Caco-2 (cell line): ENCODE measurements around the gene KLF7. TPM values are rescaled to one million over a fixed set of nuclear protein-coding genes. Genes with fewer than 3 reads are reported as not detected.

Experiments used
- BruUV-seq: library from RNA; stranded (reverse); fragments of 400-500 nt; replicated peaks from 2 replicates; lab custom pipeline; 2021; lab: Mats Ljungman, UMichigan
- CTCF ChIA-PET: fragments of 300-600 bp; sonication (Branson Sonifier 250); formaldehyde crosslinking; loops from one replicate; lab custom pipeline; 2022; ENCODE audit warnings: antibody characterized with exemption; lab: Charles Lee
- POLR2A ChIA-PET: fragments of 300-600 bp; sonication (Branson Sonifier 250); formaldehyde crosslinking; loops from one replicate; lab custom pipeline; 2022; ENCODE audit warnings: antibody characterized with exemption; lab: Charles Lee
- DNase-seq, 2 experiments: peaks; one replicate each; pipeline versions ENCODE4 v3.0.0 to v3.0.0-alpha.2; 2020 to 2022
- H3K27me3 ChIP-seq: replicated peaks from 2 replicates; pipeline ENCODE4 v1.6.0; 2011; ENCODE audit warnings: low read length; ENCODE audit not compliant: control insufficient read depth, insufficient read depth
- H3K36me3 ChIP-seq: 2 replicates; pipeline ENCODE4 v1.5.1; 2011; ENCODE audit warnings: low read length; ENCODE audit not compliant: control insufficient read depth, insufficient read depth
- H3K4me1 ChIP-seq: fragments of 250-450 bp; sonication (Bioruptor Pico); 2 replicates; pipeline ENCODE4 v1.5.1; 2020; ENCODE audit warnings: mild to moderate bottlenecking
- H3K4me3 ChIP-seq: 2 replicates; pipeline ENCODE4 v1.5.1; 2011; ENCODE audit warnings: low read depth, mild to moderate bottlenecking, control low read depth, low read length
- H3K9me3 ChIP-seq: fragments of 250-450 bp; sonication (Bioruptor Pico); 2 replicates; pipeline ENCODE4 v1.5.1; 2020; ENCODE audit warnings: mild to moderate bottlenecking, moderate library complexity
- H3K27ac Mint-ChIP-seq: one replicate; pipeline ENCODE4 v1.8.0; 2022; ENCODE audit warnings: mixed read lengths; ENCODE audit not compliant: unreplicated experiment
- H3K27me3 Mint-ChIP-seq: one replicate; pipeline ENCODE4 v1.8.0; 2022; ENCODE audit warnings: mixed read lengths; ENCODE audit not compliant: insufficient read depth, unreplicated experiment
- H3K36me3 Mint-ChIP-seq: one replicate; pipeline ENCODE4 v1.8.0; 2022; ENCODE audit warnings: mild to moderate bottlenecking, mixed read lengths; ENCODE audit not compliant: insufficient read depth, unreplicated experiment
- H3K4me1 Mint-ChIP-seq: one replicate; pipeline ENCODE4 v1.8.0; 2022; ENCODE audit warnings: low read depth, mixed read lengths; ENCODE audit not compliant: unreplicated experiment
- H3K4me3 Mint-ChIP-seq: one replicate; pipeline ENCODE4 v1.8.0; 2022; ENCODE audit warnings: mild to moderate bottlenecking, moderate library complexity, mixed read lengths; ENCODE audit not compliant: unreplicated experiment
- H3K9me3 Mint-ChIP-seq: one replicate; pipeline ENCODE4 v1.8.0; 2022; ENCODE audit warnings: mixed read lengths; ENCODE audit not compliant: unreplicated experiment
- intact Hi-C: fragments of 100-400 bp; cut with micrococcal nuclease; formaldehyde crosslinking; loops from one replicate; pipeline ENCODE4 v1.10.0; 2022; ENCODE audit not compliant: unreplicated experiment
- total RNA-seq: library from RNA; stranded (reverse); gene quantifications from 2 replicates; pipeline ENCODE4 v1.2.3, GENCODE V29; 2022
- TF ChIP-seq, protein P1 (sequence below), 2 experiments: fragments of 200-600 bp in 1 of 2; IDR thresholded peaks; 1 replicate in 1 of 2; 2 replicates in 1 of 2; pipeline versions ENCODE4 v1.5.1 to v1.8.0; 2011 to 2022; ENCODE audit warnings: antibody characterized with exemption in 1 of 2, control low read depth in 1 of 2, inconsistent platforms in 1 of 2, low read depth in 1 of 2, low read length in 1 of 2, mild to moderate bottlenecking in 1 of 2, moderate library complexity in 1 of 2; ENCODE audit not compliant: insufficient read depth in 1 of 2, severe bottlenecking in 1 of 2, unreplicated experiment in 1 of 2

KLF7 gene
- total RNA-seq, 1 experiment from 2014 or later, result 0.36 TPM

GRCh38 chr2:207182911-207183310, 17.2 kb upstream of the KLF7 start:
- no peaks in the 10 kb centered on the region for H3K9me3 Mint-ChIP-seq
- Histone ChIP-seq H3K4me3 (no peak overlapping the region), H3K4me1 (no peaks in the 10 kb centered on the region), H3K36me3 (no peaks in the 10 kb centered on the region), H3K27me3 (no peaks in the 10 kb centered on the region), H3K9me3 (no peaks in the 10 kb centered on the region)
- H3K27me3 Mint-ChIP-seq, result peaks cover 8% of the 10 kb centered on the region
- TF ChIP-seq, protein P1, sequence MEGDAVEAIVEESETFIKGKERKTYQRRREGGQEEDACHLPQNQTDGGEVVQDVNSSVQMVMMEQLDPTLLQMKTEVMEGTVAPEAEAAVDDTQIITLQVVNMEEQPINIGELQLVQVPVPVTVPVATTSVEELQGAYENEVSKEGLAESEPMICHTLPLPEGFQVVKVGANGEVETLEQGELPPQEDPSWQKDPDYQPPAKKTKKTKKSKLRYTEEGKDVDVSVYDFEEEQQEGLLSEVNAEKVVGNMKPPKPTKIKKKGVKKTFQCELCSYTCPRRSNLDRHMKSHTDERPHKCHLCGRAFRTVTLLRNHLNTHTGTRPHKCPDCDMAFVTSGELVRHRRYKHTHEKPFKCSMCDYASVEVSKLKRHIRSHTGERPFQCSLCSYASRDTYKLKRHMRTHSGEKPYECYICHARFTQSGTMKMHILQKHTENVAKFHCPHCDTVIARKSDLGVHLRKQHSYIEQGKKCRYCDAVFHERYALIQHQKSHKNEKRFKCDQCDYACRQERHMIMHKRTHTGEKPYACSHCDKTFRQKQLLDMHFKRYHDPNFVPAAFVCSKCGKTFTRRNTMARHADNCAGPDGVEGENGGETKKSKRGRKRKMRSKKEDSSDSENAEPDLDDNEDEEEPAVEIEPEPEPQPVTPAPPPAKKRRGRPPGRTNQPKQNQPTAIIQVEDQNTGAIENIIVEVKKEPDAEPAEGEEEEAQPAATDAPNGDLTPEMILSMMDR (IDR thresholded peaks at IDR 0.05; ENCODE audit: insufficient read depth in 1 of 2, low read depth in 1 of 2, low read length in 1 of 2, severe bottlenecking in 1 of 2, unreplicated experiment in 1 of 2), result no peak
- no peak overlapping the region for H3K27ac Mint-ChIP-seq
- no peaks in the 10 kb centered on the region for H3K4me1 Mint-ChIP-seq
- no peak overlapping the region for H3K4me3 Mint-ChIP-seq
- DNase-seq, result no peak
- intact Hi-C loops, result no loop called here
- no peaks in the 10 kb centered on the region for H3K36me3 Mint-ChIP-seq
- ChIA-PET POLR2A (no interaction called here), CTCF (no interaction called here)
- BruUV-seq, result no TSS peak

DNA sequence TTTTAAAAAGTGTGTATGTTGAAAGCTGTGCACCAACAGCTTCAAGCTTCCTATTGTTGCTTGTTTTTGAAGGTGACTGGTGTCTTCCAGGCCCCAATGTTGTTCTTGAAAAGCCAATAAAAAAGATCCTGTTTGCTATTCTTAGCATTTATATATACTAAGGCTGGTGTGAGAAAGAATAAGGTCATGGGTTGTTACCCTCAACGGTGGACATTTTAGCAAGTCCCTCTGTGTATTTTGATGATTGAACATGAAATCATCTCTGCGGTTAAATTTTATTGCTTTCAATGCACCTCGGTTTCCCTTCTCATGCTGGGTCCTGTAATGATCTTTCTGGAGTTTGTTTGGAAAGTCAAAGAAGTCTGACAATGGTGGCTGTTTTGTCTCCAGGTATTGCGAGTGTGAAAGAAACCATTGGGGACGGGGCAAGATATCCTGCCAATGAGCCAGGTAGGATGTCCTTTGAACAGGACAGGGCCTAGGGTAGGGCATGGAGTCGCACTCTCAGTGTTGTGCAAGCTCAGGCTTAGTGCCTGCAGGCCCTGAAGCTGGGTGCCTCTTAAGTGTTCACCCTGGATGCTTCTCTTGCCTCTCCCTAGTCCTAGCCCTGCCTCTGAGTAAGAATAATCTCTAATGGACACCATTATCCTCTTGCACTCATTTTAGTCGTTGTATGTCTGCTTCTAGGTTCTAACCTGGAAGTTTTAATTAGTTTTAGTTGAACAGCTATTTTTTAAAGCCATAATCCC, 16.0 kb upstream of the KLF7 start:
- H3K4me1 Mint-ChIP-seq, result no peaks in the 10 kb centered on the region
- Histone ChIP-seq H3K36me3 (no peaks in the 10 kb centered on the region), H3K4me3 (no peak overlapping the region), H3K4me1 (no peaks in the 10 kb centered on the region), H3K9me3 (no peaks in the 10 kb centered on the region), H3K27me3 (no peaks in the 10 kb centered on the region)
- no peak overlapping the region for H3K27ac Mint-ChIP-seq
- ChIA-PET POLR2A (no interaction called here), CTCF (no interaction called here)
- intact Hi-C loops, result no loop called here
- TF ChIP-seq, protein P1 (IDR thresholded peaks at IDR 0.05; ENCODE audit: insufficient read depth in 1 of 2, low read depth in 1 of 2, low read length in 1 of 2, severe bottlenecking in 1 of 2, unreplicated experiment in 1 of 2), result no peak
- H3K36me3 Mint-ChIP-seq, result no peaks in the 10 kb centered on the region
- DNase-seq, result no peak
- H3K4me3 Mint-ChIP-seq, result no peak overlapping the region
- H3K9me3 Mint-ChIP-seq, result no peaks in the 10 kb centered on the region
- H3K27me3 Mint-ChIP-seq, result peaks cover 4% of the 10 kb centered on the region
- BruUV-seq, result no TSS peak

DNA sequence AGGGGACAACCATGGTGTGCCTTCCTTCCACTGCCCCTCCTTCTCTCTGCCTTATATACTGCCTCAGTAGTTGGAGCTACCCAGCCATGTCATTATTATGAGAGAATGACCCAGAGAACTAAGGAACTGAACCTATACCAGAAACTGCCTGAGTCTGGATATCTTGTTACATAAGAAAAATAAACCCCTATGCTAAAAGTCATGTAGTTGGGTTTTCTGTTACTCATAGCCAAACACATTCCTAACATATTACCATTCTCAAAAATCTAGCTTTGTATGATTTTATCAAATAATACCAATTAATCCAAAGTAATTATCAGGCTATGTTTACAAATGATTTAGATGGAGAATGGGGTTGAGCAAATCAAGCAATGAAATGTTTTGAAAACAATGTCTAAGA, 15.0 kb upstream of the KLF7 start:
- no peaks in the 10 kb centered on the region for H3K4me1 Mint-ChIP-seq

More for the DNA sequence above, 15.0 kb upstream of the KLF7 start:
- peaks cover 6% of the 10 kb centered on the region for H3K27me3 Mint-ChIP-seq
- POLR2A ChIA-PET, result no interaction called here
- H3K27me3 ChIP-seq, result no peaks in the 10 kb centered on the region
- H3K9me3 ChIP-seq, result no peaks in the 10 kb centered on the region
- no peaks in the 10 kb centered on the region for H3K9me3 Mint-ChIP-seq
- intact Hi-C loops, result no loop called here
- TF ChIP-seq, protein P1 (IDR thresholded peaks at IDR 0.05; ENCODE audit: insufficient read depth in 1 of 2, low read depth in 1 of 2, low read length in 1 of 2, severe bottlenecking in 1 of 2, unreplicated experiment in 1 of 2), result no peak
- H3K27ac Mint-ChIP-seq, result no peak overlapping the region
- H3K36me3 Mint-ChIP-seq, result no peaks in the 10 kb centered on the region
- no peaks in the 10 kb centered on the region for H3K36me3 ChIP-seq
- BruUV-seq, result no TSS peak
- no peak for DNase-seq
- no peaks in the 10 kb centered on the region for H3K4me1 ChIP-seq
- CTCF ChIA-PET, result no interaction called here
- H3K4me3 Mint-ChIP-seq, result no peak overlapping the region
- no peak overlapping the region for H3K4me3 ChIP-seq
